Central memory CD8-positive, alpha-beta T cell (primary cell): ENCODE results near the gene TPSB2.
"Not testable (repeated sequence)": the region's sequence is repeated elsewhere in the genome, so short reads cannot be mapped to it uniquely, and the experiment has no call there.

Source experiments
- ATAC-seq: fragments of 150-1000 bp; cut with Tn5 transposase; replicated peaks from 2 replicates; pipeline ENCODE4 v1.10.0; 2022; ENCODE audit warnings: mild to moderate bottlenecking, moderate FRiP score, moderate number of reproducible peaks; ENCODE audit not compliant: poor library complexity, severe bottlenecking; ENCODE audit errors: extremely low read depth
- DNase-seq, 2 donors: peaks; one replicate each; pipeline ENCODE4 v3.0.0; 2021; ENCODE audit warnings: low spot score in 2 of 2
- H3K27ac Mint-ChIP-seq: one replicate; pipeline ENCODE4 v1.8.0; 2022; ENCODE audit warnings: low read depth, mild to moderate bottlenecking, moderate library complexity, mixed read lengths
- H3K27me3 Mint-ChIP-seq: one replicate; pipeline ENCODE4 v1.8.0; 2022; ENCODE audit warnings: mixed read lengths
- H3K36me3 Mint-ChIP-seq: one replicate; pipeline ENCODE4 v1.8.0; 2022; ENCODE audit warnings: mild to moderate bottlenecking, moderate library complexity, mixed read lengths; ENCODE audit not compliant: insufficient read depth
- H3K4me1 Mint-ChIP-seq: one replicate; pipeline ENCODE4 v1.8.0; 2022; ENCODE audit warnings: mixed read lengths
- H3K4me3 Mint-ChIP-seq: one replicate; pipeline ENCODE4 v1.8.0; 2022; ENCODE audit warnings: mild to moderate bottlenecking, moderate library complexity, mixed read lengths
- H3K9me3 Mint-ChIP-seq: one replicate; pipeline ENCODE4 v1.8.0; 2022; ENCODE audit warnings: mixed read lengths

TPSB2 gene

GRCh38 chr16:1208239-1208830, 21.6 kb downstream of the TPSB2 start:
- ATAC-seq: peak; percentile 40
- Mint-ChIP-seq H3K27me3 (no peaks in the 10 kb centered on the region), H3K4me1 (no peaks in the 10 kb centered on the region), H3K27ac (peak overlapping the region; percentile 38), H3K36me3 (no peaks in the 10 kb centered on the region), H3K9me3 (no peaks in the 10 kb centered on the region), H3K4me3 (peak overlapping the region; percentile 62)
- no peak for DNase-seq

- H3K27ac Mint-ChIP-seq: no peak overlapping the region
- no peaks in the 10 kb centered on the region for H3K27me3 Mint-ChIP-seq
- no peaks in the 10 kb centered on the region for H3K4me1 Mint-ChIP-seq
- H3K9me3 Mint-ChIP-seq: no peaks in the 10 kb centered on the region
- DNase-seq (no peak), ATAC-seq (no peak)
- peak overlapping the region; percentile 62 for H3K4me3 Mint-ChIP-seq
- H3K36me3 Mint-ChIP-seq: no peaks in the 10 kb centered on the region
Measured at GRCh38 chr16:1206786-1207185, 23.2 kb downstream of the TPSB2 start.

GRCh38 chr16:1206326-1206725, 23.7 kb downstream of the TPSB2 start:
- H3K27ac Mint-ChIP-seq: no peak overlapping the region
- H3K4me3 Mint-ChIP-seq: no peak overlapping the region
- no peaks in the 10 kb centered on the region for H3K9me3 Mint-ChIP-seq
- no peak for ATAC-seq
- no peaks in the 10 kb centered on the region for H3K27me3 Mint-ChIP-seq
- no peaks in the 10 kb centered on the region for H3K36me3 Mint-ChIP-seq
- DNase-seq: no peak
- no peaks in the 10 kb centered on the region for H3K4me1 Mint-ChIP-seq

GRCh38 chr16:1204933-1205332, 25.1 kb downstream of the TPSB2 start:
- Mint-ChIP-seq H3K4me1 (peaks cover 1% of the 10 kb centered on the region), H3K4me3 (no peak overlapping the region), H3K36me3 (no peaks in the 10 kb centered on the region), H3K9me3 (peaks cover 1% of the 10 kb centered on the region), H3K27me3 (no peaks in the 10 kb centered on the region), H3K27ac (no peak overlapping the region)
- no peak for ATAC-seq
- DNase-seq: no peak

GRCh38 chr16:1202274-1202673, 27.7 kb downstream of the TPSB2 start:
- Mint-ChIP-seq H3K9me3 (peaks cover 5% of the 10 kb centered on the region), H3K27me3 (no peaks in the 10 kb centered on the region), H3K27ac (no peak overlapping the region), H3K4me1 (peaks cover 5% of the 10 kb centered on the region), H3K36me3 (peaks cover 2% of the 10 kb centered on the region), H3K4me3 (no peak overlapping the region)
- DNase-seq: no peak
- ATAC-seq: no peak

- DNase-seq (no peak), ATAC-seq (no peak)
- peaks cover 2% of the 10 kb centered on the region for H3K36me3 Mint-ChIP-seq
- H3K4me1 Mint-ChIP-seq: peaks cover 5% of the 10 kb centered on the region
- H3K9me3 Mint-ChIP-seq: peaks cover 5% of the 10 kb centered on the region
- H3K27me3 Mint-ChIP-seq: no peaks in the 10 kb centered on the region
- no peak overlapping the region for H3K27ac Mint-ChIP-seq
- no peak overlapping the region for H3K4me3 Mint-ChIP-seq
Measured at GRCh38 chr16:1201444-1201843, 28.5 kb downstream of the TPSB2 start.

- DNase-seq (no peak), ATAC-seq (no peak)
- Mint-ChIP-seq H3K27me3 (no peaks in the 10 kb centered on the region), H3K9me3 (peaks cover 5% of the 10 kb centered on the region), H3K36me3 (peaks cover 2% of the 10 kb centered on the region), H3K4me1 (peaks cover 5% of the 10 kb centered on the region), H3K4me3 (no peak overlapping the region), H3K27ac (no peak overlapping the region)
Measured at GRCh38 chr16:1200014-1200627, 29.9 kb downstream of the TPSB2 start.

GRCh38 chr16:1199347-1200013, 30.5 kb downstream of the TPSB2 start:
- Mint-ChIP-seq H3K4me1 (peaks cover 5% of the 10 kb centered on the region), H3K27ac (no peak overlapping the region), H3K9me3 (peaks cover 5% of the 10 kb centered on the region), H3K27me3 (no peaks in the 10 kb centered on the region), H3K36me3 (peaks cover 2% of the 10 kb centered on the region), H3K4me3 (no peak overlapping the region)
- ATAC-seq (no peak), DNase-seq (no peak)

- not testable (repeated sequence) for H3K27me3 Mint-ChIP-seq, H3K4me3 Mint-ChIP-seq, H3K9me3 Mint-ChIP-seq, H3K36me3 Mint-ChIP-seq, H3K4me1 Mint-ChIP-seq, H3K27ac Mint-ChIP-seq, ATAC-seq, DNase-seq
Measured at GRCh38 chr16:1198671-1199346, 31.2 kb downstream of the TPSB2 start.

- Mint-ChIP-seq H3K4me3 (no peak overlapping the region), H3K9me3 (peaks cover 5% of the 10 kb centered on the region)
Measured at GRCh38 chr16:1198194-1198593, 31.8 kb downstream of the TPSB2 start.

GRCh38 chr16:1197237-1197866, 32.6 kb downstream of the TPSB2 start:
- H3K4me1 Mint-ChIP-seq: peaks cover 5% of the 10 kb centered on the region
- H3K27ac Mint-ChIP-seq: no peak overlapping the region
- no peak for DNase-seq
- peaks cover 5% of the 10 kb centered on the region for H3K9me3 Mint-ChIP-seq
- ATAC-seq: no peak
- H3K36me3 Mint-ChIP-seq: peaks cover 2% of the 10 kb centered on the region
- no peaks in the 10 kb centered on the region for H3K27me3 Mint-ChIP-seq
- H3K4me3 Mint-ChIP-seq: no peak overlapping the region

More at GRCh38 chr16:1198194-1198593, 31.8 kb downstream of the TPSB2 start:
- no peak overlapping the region for H3K27ac Mint-ChIP-seq
- ATAC-seq: no peak
- peaks cover 5% of the 10 kb centered on the region for H3K4me1 Mint-ChIP-seq
- no peaks in the 10 kb centered on the region for H3K27me3 Mint-ChIP-seq
- no peak for DNase-seq
- peaks cover 2% of the 10 kb centered on the region for H3K36me3 Mint-ChIP-seq

- Mint-ChIP-seq H3K27me3 (no peaks in the 10 kb centered on the region), H3K4me3 (no peak overlapping the region), H3K9me3 (peaks cover 5% of the 10 kb centered on the region), H3K4me1 (peaks cover 5% of the 10 kb centered on the region), H3K36me3 (peaks cover 2% of the 10 kb centered on the region), H3K27ac (no peak overlapping the region)
- DNase-seq (no peak), ATAC-seq (no peak)
Measured at GRCh38 chr16:1196494-1196893, 33.5 kb downstream of the TPSB2 start.
